HG02870 (cell line): ENCODE data around the gene TMEM132C.
"Not testable (repeated sequence)": the region's sequence is repeated elsewhere in the genome, so short reads cannot be mapped to it uniquely, and the experiment has no call there.

Experiments
- ATAC-seq: cut with Tn5 transposase; IDR thresholded peaks from one replicate; pipeline ENCODE4 v1.9.1; 2021; ENCODE audit warnings: mild to moderate bottlenecking, moderate library complexity; ENCODE audit not compliant: unreplicated experiment

TMEM132C gene

GRCh38 chr12:128463881-128464280 lies 196.9 kb downstream of the TMEM132C start:
- ATAC-seq, result no peak

- ATAC-seq, result no peak
Observed at GRCh38 chr12:128467882-128468281, 200.9 kb downstream of the TMEM132C start.

GRCh38 chr12:128468926-128469325 lies 202.0 kb downstream of the TMEM132C start:
- ATAC-seq, result no peak

- ATAC-seq, result no peak
Observed at GRCh38 chr12:128471491-128471890, 204.5 kb downstream of the TMEM132C start.

- no peak for ATAC-seq
Observed at GRCh38 chr12:128474916-128475315, 207.9 kb downstream of the TMEM132C start.

GRCh38 chr12:128476266-128476665 lies 209.3 kb downstream of the TMEM132C start:
- ATAC-seq, result no peak

- no peak for ATAC-seq
Observed at GRCh38 chr12:128483526-128484255, 216.7 kb downstream of the TMEM132C start.

GRCh38 chr12:128497376-128497775 lies 230.4 kb downstream of the TMEM132C start:
- ATAC-seq, result not testable (repeated sequence)

- no peak for ATAC-seq
Observed at GRCh38 chr12:128507470-128507869, 240.5 kb downstream of the TMEM132C start.

- ATAC-seq, result no peak
Observed at GRCh38 chr12:128509170-128509569, 242.2 kb downstream of the TMEM132C start.

GRCh38 chr12:128510511-128510910 lies 243.5 kb downstream of the TMEM132C start:
- ATAC-seq, result no peak

- ATAC-seq, result no peak
Observed at GRCh38 chr12:128513331-128513730, 246.4 kb downstream of the TMEM132C start.

- ATAC-seq, result no peak
Observed at GRCh38 chr12:128513831-128514230, 246.9 kb downstream of the TMEM132C start.

GRCh38 chr12:128518644-128519043 lies 251.7 kb downstream of the TMEM132C start:
- no peak for ATAC-seq

- no peak for ATAC-seq
Observed at GRCh38 chr12:128519426-128519825, 252.5 kb downstream of the TMEM132C start.

GRCh38 chr12:128521981-128522380 lies 255.0 kb downstream of the TMEM132C start:
- no peak for ATAC-seq

- ATAC-seq, result no peak
Observed at GRCh38 chr12:128524439-128524838, 257.5 kb downstream of the TMEM132C start.

- no peak for ATAC-seq
Observed at GRCh38 chr12:128531170-128531569, 264.2 kb downstream of the TMEM132C start.

- no peak for ATAC-seq
Observed at GRCh38 chr12:128534906-128535305, 267.9 kb downstream of the TMEM132C start.

GRCh38 chr12:128536810-128537209 lies 269.8 kb downstream of the TMEM132C start:
- no peak for ATAC-seq

- ATAC-seq, result no peak
Observed at GRCh38 chr12:128537668-128538067, 270.7 kb downstream of the TMEM132C start.

- ATAC-seq, result no peak
Observed at GRCh38 chr12:128542844-128543243, 275.9 kb downstream of the TMEM132C start.

- ATAC-seq, result no peak
Observed at GRCh38 chr12:128543460-128543859, 276.5 kb downstream of the TMEM132C start.
